Aorta (tissue), 5 donors: ENCODE measurements around the gene PRKAR1B. TPM values are rescaled to one million over a fixed set of nuclear protein-coding genes. Genes with fewer than 3 reads are reported as not detected.
"Not testable (repeated sequence)": the region's sequence is repeated elsewhere in the genome, so short reads cannot be mapped to it uniquely, and the experiment has no call there.

ENCODE experiments used
- ATAC-seq: fragments of 200-7000 bp; cut with Tn5 transposase; one replicate; pipeline ENCODE4 v1.9.1; 2022; ENCODE audit warnings: moderate library complexity; ENCODE audit not compliant: low FRiP score
- DNase-seq, 2 donors: peaks; one replicate each; pipeline ENCODE4 v3.0.0-alpha.2; 2020
- H3K27ac ChIP-seq, 2 donors: one replicate each; pipeline ENCODE4 v1.5.1; 2013; ENCODE audit warnings: low read length in 2 of 2, mild to moderate bottlenecking in 2 of 2, moderate library complexity in 2 of 2, control low read depth in 1 of 2, inconsistent platforms in 1 of 2, low read depth in 1 of 2
- H3K27me3 ChIP-seq, 2 donors: one replicate each; pipeline ENCODE4 v1.6.1; 2013; ENCODE audit warnings: control low read depth in 1 of 2, low read length in 1 of 2, mild to moderate bottlenecking in 1 of 2, moderate library complexity in 1 of 2; ENCODE audit not compliant: insufficient read depth in 2 of 2, control insufficient read depth in 1 of 2
- H3K36me3 ChIP-seq, 2 donors: one replicate each; pipeline ENCODE4 v1.6.1; 2013; ENCODE audit warnings: control low read depth in 1 of 2, low read length in 1 of 2, mild to moderate bottlenecking in 1 of 2; ENCODE audit not compliant: insufficient read depth in 2 of 2, control insufficient read depth in 1 of 2
- H3K4me1 ChIP-seq, 2 donors: one replicate each; pipeline ENCODE4 v1.6.1; 2013; ENCODE audit warnings: low read length in 2 of 2, control low read depth in 1 of 2, mild to moderate bottlenecking in 1 of 2, moderate library complexity in 1 of 2; ENCODE audit not compliant: insufficient read depth in 2 of 2, control insufficient read depth in 1 of 2
- H3K4me3 ChIP-seq, 2 donors: one replicate each; pipeline ENCODE4 v1.5.1; 2013; ENCODE audit warnings: low read length in 2 of 2, control low read depth in 1 of 2, mild to moderate bottlenecking in 1 of 2
- H3K9me3 ChIP-seq: one replicate; pipeline ENCODE4 v1.6.1; 2013; ENCODE audit warnings: mild to moderate bottlenecking, low read length; ENCODE audit not compliant: control insufficient read depth
- WGBS, 2 donors: extraction: QIAGEN DNeasy Blood & Tissue Kit; methylation state at CpG; one replicate each; pipeline ENCODE4 v1.1.7; 2013; 5-methylcytosine and 5-hydroxymethylcytosine counted together
- intact Hi-C, 2 donors: fragments of 100-400 bp; cut with DNase I; formaldehyde crosslinking; loops; one replicate each; pipeline versions ENCODE4 v1.14.2 to v1.15.0; 2022
- polyA plus RNA-seq, 2 donors: library from polyadenylated mRNA; stranded (reverse); fragments of 200-250 nt; gene quantifications; one replicate each; pipeline ENCODE4 v1.2.3, GENCODE V29; 2013
- total RNA-seq, 2 donors: library from RNA; stranded (reverse); fragmentation: NEBNext Ultra II Directional; extraction: Animal tissue kit (Norgen Biotek cat#: 25700); gene quantifications; one replicate each; pipeline ENCODE4 v1.2.1, GENCODE V29; 2021
- donor health status: healthy with polysubstance abuse.
- donor health status: Bipolar disorder and iron deficiency.
- donor health status: DM: no; HTN: no; CAD: no.
- donor health status: DM: no; HTN: no; CAD: no.
- donor health status: DM: yes; HTN: yes; CAD: no.

The PRKAR1B gene
- total and polyA plus RNA-seq, 4 donors = 6.6 to 16.2 (median 14.1) TPM

- no peaks in the 10 kb centered on the region for H3K9me3 ChIP-seq
- intact Hi-C loops = no loop called here
- no peak overlapping the region for H3K27ac ChIP-seq
- no peaks in the 10 kb centered on the region for H3K27me3 ChIP-seq
- no peaks in the 10 kb centered on the region for H3K4me1 ChIP-seq
- WGBS, 2 donors = 94 to 97% methylated on average over 5 of the region's 5 CpGs
- no peak overlapping the region for H3K4me3 ChIP-seq
- no peaks in the 10 kb centered on the region for H3K36me3 ChIP-seq
- ATAC-seq = no peak
- DNase-seq = peak in 1 of 2 donors; percentile 18
These were observed 107.7 kb downstream of the PRKAR1B start for GRCh38 chr7:619368-619840.

DNA sequence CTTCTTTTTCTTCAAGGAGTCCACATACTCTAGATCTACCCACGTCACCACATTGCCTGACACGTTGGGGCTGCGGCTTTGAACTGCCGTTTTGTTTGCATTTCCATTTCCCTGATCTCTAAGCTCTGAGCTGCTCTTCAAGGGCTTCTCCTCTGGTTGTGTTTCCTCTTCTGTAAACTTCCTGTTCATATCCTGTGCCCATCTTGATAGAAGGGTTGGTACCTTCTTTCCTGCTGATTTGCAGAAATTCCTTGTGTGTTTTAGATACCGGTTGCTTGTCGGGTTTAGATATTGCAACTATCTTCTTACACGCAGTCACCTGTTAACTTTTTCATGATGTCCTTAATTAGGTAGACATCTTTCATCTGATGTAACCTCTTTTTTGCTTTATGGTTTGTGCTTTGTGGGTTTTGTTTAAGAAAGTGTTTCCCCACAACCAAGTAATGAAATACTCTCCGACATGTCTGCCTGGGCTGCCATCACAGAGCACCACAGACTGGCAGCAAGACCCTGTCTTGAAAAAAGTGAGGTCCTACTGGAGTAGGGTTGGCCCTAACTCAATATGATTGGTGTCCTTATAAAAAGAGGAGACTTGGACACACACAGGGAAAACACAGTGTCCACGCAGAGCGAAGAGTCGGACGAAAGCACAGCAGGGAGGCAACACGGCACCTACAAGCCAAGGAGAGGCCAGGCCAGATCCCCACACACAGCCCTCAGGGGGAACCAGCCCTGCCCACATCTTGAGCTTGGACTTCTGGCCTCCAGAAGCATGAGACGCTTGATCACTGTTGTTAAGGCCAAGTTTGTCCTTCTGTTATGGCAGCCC is 108.3 kb downstream of the PRKAR1B start:
- Histone ChIP-seq H3K4me1 (no peaks in the 10 kb centered on the region), H3K4me3 (no peak overlapping the region), H3K27me3 (no peaks in the 10 kb centered on the region), H3K9me3 (no peaks in the 10 kb centered on the region), H3K36me3 (no peaks in the 10 kb centered on the region), H3K27ac (no peak overlapping the region)
- WGBS, 2 donors = 92 to 95% methylated on average over 14 of the region's 14 CpGs
- ATAC-seq (no peak), DNase-seq (peak; percentile 53 to 57)
- intact Hi-C loops = no loop called here

- no peak overlapping the region for H3K4me3 ChIP-seq
- ATAC-seq (no peak), DNase-seq (peak; percentile 46 to 55)
- no peak overlapping the region for H3K27ac ChIP-seq
- no peaks in the 10 kb centered on the region for H3K4me1 ChIP-seq
- no peaks in the 10 kb centered on the region for H3K9me3 ChIP-seq
- H3K36me3 ChIP-seq = no peaks in the 10 kb centered on the region
- WGBS, 2 donors = 93% methylated on average over 23 of the region's 23 CpGs
- no peaks in the 10 kb centered on the region for H3K27me3 ChIP-seq
- intact Hi-C loops = no loop called here
These were observed 109.2 kb downstream of the PRKAR1B start for GRCh38 chr7:617614-618538.

- Histone ChIP-seq H3K36me3 (no peaks in the 10 kb centered on the region), H3K4me3 (no peak overlapping the region), H3K9me3 (no peaks in the 10 kb centered on the region), H3K27ac (no peak overlapping the region), H3K27me3 (no peaks in the 10 kb centered on the region), H3K4me1 (no peaks in the 10 kb centered on the region)
- intact Hi-C loops = no loop called here
- ATAC-seq (no peak), DNase-seq (peak; percentile 35 to 74)
- WGBS, 2 donors = 95 to 97% methylated on average over 38 of the region's 38 CpGs
These were observed 113.5 kb downstream of the PRKAR1B start for GRCh38 chr7:613442-614140.

GRCh38 chr7:611837-612236 is 115.2 kb downstream of the PRKAR1B start:
- H3K36me3 ChIP-seq, intact Hi-C loops, H3K4me1 ChIP-seq, DNase-seq, H3K27me3 ChIP-seq, H3K4me3 ChIP-seq, H3K9me3 ChIP-seq, H3K27ac ChIP-seq, ATAC-seq: not testable (repeated sequence)
- 81 to 97% methylated on average over 7 of the region's 7 CpGs for WGBS, 2 donors

- no peaks in the 10 kb centered on the region for H3K9me3 ChIP-seq
- ATAC-seq = peak; percentile 36
- 77 to 81% methylated on average over 14 of the region's 14 CpGs for WGBS, 2 donors
- no peaks in the 10 kb centered on the region for H3K4me1 ChIP-seq
- intact Hi-C loops = no loop called here
- H3K4me3 ChIP-seq = no peak overlapping the region
- no peaks in the 10 kb centered on the region for H3K36me3 ChIP-seq
- peak in 1 of 2 donors; percentile 42 for DNase-seq
- peak overlapping the region in 1 of 2 donors; percentile 18 for H3K27ac ChIP-seq
- H3K27me3 ChIP-seq = no peaks in the 10 kb centered on the region
These were observed 115.7 kb downstream of the PRKAR1B start for GRCh38 chr7:611281-611810.

DNA sequence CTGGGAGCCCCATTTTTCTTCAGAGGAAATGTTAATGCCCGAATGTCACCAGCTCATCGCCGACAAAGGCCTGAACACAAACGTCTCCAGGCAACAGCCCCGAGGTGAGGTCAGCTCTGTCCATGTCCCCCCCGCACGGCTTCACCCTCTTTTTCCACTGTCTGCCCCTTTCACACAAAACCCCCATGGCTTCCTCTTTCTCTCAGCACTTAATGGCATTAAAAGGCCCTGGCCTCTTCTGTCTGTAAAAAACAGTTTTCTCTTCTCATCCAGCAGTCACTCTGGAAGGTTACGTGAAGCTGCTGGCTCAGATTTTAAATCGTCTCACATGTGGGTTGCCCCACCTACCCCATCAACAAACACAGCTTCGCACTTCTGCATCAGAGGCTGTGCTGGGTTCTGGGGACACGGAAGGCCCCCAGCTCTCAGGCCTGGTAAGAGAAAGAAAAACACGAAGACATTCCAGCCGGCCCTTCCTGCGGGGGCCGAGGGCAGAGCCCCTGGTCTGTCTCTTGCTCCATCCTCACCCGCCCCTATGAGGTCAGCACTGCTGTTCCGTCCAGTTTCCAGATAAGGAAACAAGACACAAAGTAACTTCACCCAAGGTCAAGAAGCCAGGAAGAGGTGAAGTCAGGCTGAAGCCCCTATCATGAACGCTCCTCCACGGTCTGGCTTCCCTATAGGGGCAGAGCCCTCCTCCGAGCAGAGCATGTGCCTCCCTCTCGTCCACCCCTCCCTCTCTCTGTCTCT is 116.4 kb downstream of the PRKAR1B start:
- H3K9me3 ChIP-seq = no peaks in the 10 kb centered on the region
- intact Hi-C loops = no loop called here
- H3K27me3 ChIP-seq = no peaks in the 10 kb centered on the region
- ATAC-seq (peak; percentile 78), DNase-seq (peak; percentile 59 to 62)
- H3K4me3 ChIP-seq = no peak overlapping the region
- 40 to 50% methylated on average over 21 of the region's 21 CpGs for WGBS, 2 donors
- no peaks in the 10 kb centered on the region for H3K36me3 ChIP-seq
- H3K4me1 ChIP-seq = no peaks in the 10 kb centered on the region
- peak overlapping the region in 1 of 2 donors; percentile 18 for H3K27ac ChIP-seq
